ENCODE data around the gene GPATCH2. TPM values are rescaled to one million over a fixed set of nuclear protein-coding genes. Genes with fewer than 3 reads are reported as not detected.

Gene GPATCH2
- total RNA-seq, 2 experiments from 2014 or later: 9.2 to 9.6 TPM

DNA sequence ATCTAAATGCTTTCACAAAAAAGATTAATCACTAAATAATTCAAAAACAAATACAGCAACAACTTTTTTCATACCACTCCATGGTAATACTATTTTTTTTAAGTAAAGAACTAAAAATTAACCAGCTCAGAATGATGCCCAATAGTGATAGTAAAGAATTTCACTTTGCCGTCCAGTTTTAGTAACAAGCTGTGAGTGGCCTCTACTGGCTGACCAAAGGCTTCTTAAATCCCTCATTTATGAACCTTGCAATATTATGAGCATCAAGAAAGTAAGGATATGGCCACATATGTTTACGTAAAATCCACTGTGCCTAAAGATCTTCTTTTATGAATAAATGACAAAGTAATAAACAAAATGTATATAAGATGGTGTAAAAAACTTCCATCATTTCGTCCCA, 108.6 kb downstream of the GPATCH2 start:
- H3K4me1 ChIP-seq (ENCODE audit: insufficient read depth, low read length): no peaks in the 10 kb centered on the region
- DNase-seq (no peak), ATAC-seq (ENCODE audit: poor library complexity) (no peak)
- H3K36me3 ChIP-seq (ENCODE audit: insufficient read depth, low read length): no peaks in the 10 kb centered on the region
- intact Hi-C loops (cut with DNase I, micrococcal nuclease): no loop called here
- POLR2A ChIA-PET: no interaction called here
- no peaks in the 10 kb centered on the region for H3K27me3 ChIP-seq (ENCODE audit: control insufficient read depth in 1 of 2, insufficient read depth in 2 of 2, low read length in 2 of 2)
- H3K4me3 ChIP-seq (ENCODE audit: low read length): no peak overlapping the region
- no peaks in the 10 kb centered on the region for H3K36me3 Mint-ChIP-seq (ENCODE audit: low read depth)
- H3K9me3 Mint-ChIP-seq: no peaks in the 10 kb centered on the region
- H3K27ac ChIP-seq (ENCODE audit: low read depth in 1 of 2, low read length in 2 of 2): no peak overlapping the region
- no peak overlapping the region for H3K27ac Mint-ChIP-seq
- no peak overlapping the region for H3K4me3 Mint-ChIP-seq
- H3K27me3 Mint-ChIP-seq: no peaks in the 10 kb centered on the region
- no peaks in the 10 kb centered on the region for H3K4me1 Mint-ChIP-seq (ENCODE audit: low read depth)
- TF ChIP-seq CTCF (IDR thresholded peaks at IDR 0.05): no peak
- no peaks in the 10 kb centered on the region for H3K9me3 ChIP-seq (ENCODE audit: control insufficient read depth in 1 of 2, insufficient read depth in 1 of 2, low read length in 2 of 2)
- CTCF ChIA-PET: no interaction called here

DNA sequence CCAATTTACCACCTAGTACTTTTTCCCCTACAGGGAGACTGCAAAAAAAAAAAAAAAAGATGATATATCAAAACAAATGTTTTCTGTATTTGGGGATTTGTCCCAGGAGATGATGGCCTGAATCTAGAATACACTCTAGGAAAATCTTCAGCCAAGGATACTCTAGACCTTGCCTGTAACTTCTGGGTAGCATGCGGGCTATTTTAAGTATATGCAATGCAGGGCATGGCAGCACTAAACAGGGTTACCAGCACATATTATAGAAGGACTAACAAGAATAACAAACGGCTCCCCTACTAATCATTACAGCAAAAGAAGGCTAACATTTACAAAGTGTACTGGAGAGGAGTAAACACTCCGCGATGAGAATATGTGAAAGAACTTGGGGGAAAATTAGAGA, 109.6 kb downstream of the GPATCH2 start:
- H3K4me1 ChIP-seq (ENCODE audit: insufficient read depth, low read length): no peaks in the 10 kb centered on the region
- H3K27ac ChIP-seq (ENCODE audit: low read depth in 1 of 2, low read length in 2 of 2): no peak overlapping the region
- intact Hi-C loops (cut with DNase I, micrococcal nuclease): no loop called here
- H3K27me3 ChIP-seq (ENCODE audit: control insufficient read depth in 1 of 2, insufficient read depth in 2 of 2, low read length in 2 of 2): no peaks in the 10 kb centered on the region
- Mint-ChIP-seq H3K27ac (no peak overlapping the region), H3K36me3 (ENCODE audit: low read depth) (no peaks in the 10 kb centered on the region), H3K27me3 (no peaks in the 10 kb centered on the region), H3K4me1 (ENCODE audit: low read depth) (no peaks in the 10 kb centered on the region), H3K4me3 (no peak overlapping the region), H3K9me3 (no peaks in the 10 kb centered on the region)
- H3K36me3 ChIP-seq (ENCODE audit: insufficient read depth, low read length): no peaks in the 10 kb centered on the region
- ATAC-seq (ENCODE audit: poor library complexity): no peak
- H3K4me3 ChIP-seq (ENCODE audit: low read length): no peak overlapping the region
- ChIA-PET POLR2A (no interaction called here), CTCF (interaction anchor here (0.7 kb wide), 1 partner anchor 591 kb away, joined by 3 read pairs; no protein-coding TSS in a partner anchor)
- DNase-seq: no peak
- TF ChIP-seq CTCF (IDR thresholded peaks at IDR 0.05): no peak
- H3K9me3 ChIP-seq (ENCODE audit: control insufficient read depth in 1 of 2, insufficient read depth in 1 of 2, low read length in 2 of 2): no peaks in the 10 kb centered on the region

DNA sequence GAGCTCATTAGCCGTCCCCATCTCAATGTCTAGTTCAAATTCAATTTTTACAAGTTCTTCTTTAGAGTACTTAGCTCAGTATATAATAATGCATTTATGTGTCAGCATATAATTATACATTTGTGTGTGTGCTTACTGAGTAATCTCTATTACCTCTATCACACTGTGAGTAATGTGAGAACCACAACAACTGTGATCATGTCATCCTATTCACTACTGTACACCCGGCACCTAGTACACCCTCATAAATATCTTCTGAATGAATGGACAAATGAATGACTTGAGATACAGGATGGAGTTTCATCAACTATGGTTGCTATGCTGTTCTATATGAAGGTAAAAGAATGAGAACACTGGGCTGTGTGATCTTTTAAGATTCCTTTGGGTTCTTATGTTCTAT, 124.0 kb downstream of the GPATCH2 start:
- TF ChIP-seq CTCF (IDR thresholded peaks at IDR 0.05): no peak
- H3K4me3 ChIP-seq (ENCODE audit: low read length): no peak overlapping the region
- H3K36me3 ChIP-seq (ENCODE audit: insufficient read depth, low read length): no peaks in the 10 kb centered on the region
- H3K4me1 Mint-ChIP-seq (ENCODE audit: low read depth): no peaks in the 10 kb centered on the region
- ATAC-seq (ENCODE audit: poor library complexity) (no peak), DNase-seq (no peak)
- no peaks in the 10 kb centered on the region for H3K9me3 ChIP-seq (ENCODE audit: control insufficient read depth in 1 of 2, insufficient read depth in 1 of 2, low read length in 2 of 2)
- H3K36me3 Mint-ChIP-seq (ENCODE audit: low read depth): peaks cover 13% of the 10 kb centered on the region
- H3K9me3 Mint-ChIP-seq: no peaks in the 10 kb centered on the region
- POLR2A ChIA-PET: no interaction called here
- H3K27ac Mint-ChIP-seq: no peak overlapping the region
- CTCF ChIA-PET: no interaction called here
- H3K27me3 Mint-ChIP-seq: no peaks in the 10 kb centered on the region
- no peaks in the 10 kb centered on the region for H3K27me3 ChIP-seq (ENCODE audit: control insufficient read depth in 1 of 2, insufficient read depth in 2 of 2, low read length in 2 of 2)
- intact Hi-C loops (cut with DNase I, micrococcal nuclease): no loop called here
- no peak overlapping the region for H3K27ac ChIP-seq (ENCODE audit: low read depth in 1 of 2, low read length in 2 of 2)
- no peak overlapping the region for H3K4me3 Mint-ChIP-seq
- H3K4me1 ChIP-seq (ENCODE audit: insufficient read depth, low read length): no peaks in the 10 kb centered on the region
